GM23338 (cell line): ENCODE results near the gene HMOX2. TPM values are rescaled to one million over a fixed set of nuclear protein-coding genes. Genes with fewer than 3 reads are reported as not detected.

Source experiments
- ATAC-seq: fragments of 200-7000 bp; cut with Tn5 transposase; 3 replicates; pipeline ENCODE4 v1.9.1; 2020
- DNase-seq: peaks from one replicate; pipeline ENCODE4 v3.0.0-alpha.2; 2015; ENCODE audit warnings: low spot score
- H2AFZ ChIP-seq: fragments of 200-600 bp; sonication (generic); 2 replicates; pipeline ENCODE4 v1.8.0; 2016; ENCODE audit warnings: antibody characterized with exemption, mild to moderate bottlenecking, moderate library complexity
- H3F3A ChIP-seq: fragments of 200-600 bp; sonication (generic); replicated peaks from 2 replicates; pipeline ENCODE4 v1.8.0; 2017; ENCODE audit warnings: antibody characterized with exemption, mixed run types, low read depth
- H3K27ac ChIP-seq: fragments of 200-600 bp; sonication (generic); 2 replicates; pipeline ENCODE4 v1.6.1; 2016; ENCODE audit warnings: low read depth
- H3K27me3 ChIP-seq: fragments of 200-600 bp; sonication (generic); 2 replicates; pipeline ENCODE4 v1.8.0; 2016; ENCODE audit warnings: mild to moderate bottlenecking, mixed run types, moderate library complexity; ENCODE audit not compliant: insufficient read depth
- H3K36me3 ChIP-seq: fragments of 200-600 bp; sonication (generic); 2 replicates; pipeline ENCODE4 v1.8.0; 2016; ENCODE audit warnings: mild to moderate bottlenecking; ENCODE audit not compliant: insufficient read depth
- H3K4me1 ChIP-seq: fragments of 200-600 bp; sonication (generic); 2 replicates; pipeline ENCODE4 v1.8.0; 2016; ENCODE audit warnings: mild to moderate bottlenecking, moderate library complexity; ENCODE audit not compliant: insufficient read depth
- H3K4me2 ChIP-seq: fragments of 200-600 bp; sonication (generic); 2 replicates; pipeline ENCODE4 v1.7.1; 2017; ENCODE audit warnings: mixed run types
- H3K4me3 ChIP-seq: fragments of 200-600 bp; sonication (generic); 2 replicates; pipeline ENCODE4 v1.6.1; 2016; ENCODE audit warnings: mixed run types
- H3K79me2 ChIP-seq: fragments of 200-600 bp; sonication (generic); replicated peaks from 2 replicates; pipeline ENCODE4 v1.8.0; 2017; ENCODE audit warnings: mild to moderate bottlenecking; ENCODE audit not compliant: insufficient read depth
- H3K9me2 ChIP-seq: fragments of 200-600 bp; sonication (generic); 2 replicates; pipeline ENCODE4 v1.8.0; 2017; ENCODE audit not compliant: insufficient read depth
- H4K20me1 ChIP-seq: fragments of 200-600 bp; sonication (generic); replicated peaks from 2 replicates; pipeline ENCODE4 v1.8.0; 2017; ENCODE audit warnings: mild to moderate bottlenecking; ENCODE audit not compliant: insufficient read depth
- H3K27ac Mint-ChIP-seq: 2 replicates; pipeline ENCODE4 v1.8.0; 2020; ENCODE audit warnings: inconsistent platforms, mild to moderate bottlenecking, moderate library complexity, mixed read lengths
- H3K27me3 Mint-ChIP-seq: 3 replicates; pipeline ENCODE4 v1.8.0; 2022; ENCODE audit warnings: low read depth, mild to moderate bottlenecking, moderate library complexity, mixed read lengths, inconsistent platforms; ENCODE audit not compliant: insufficient read depth, poor library complexity
- H3K36me3 Mint-ChIP-seq: 3 replicates; pipeline ENCODE4 v1.8.0; 2021; ENCODE audit warnings: low read depth, mild to moderate bottlenecking, inconsistent platforms, moderate library complexity, mixed read lengths
- H3K4me1 Mint-ChIP-seq: 3 replicates; pipeline ENCODE4 v1.8.0; 2020; ENCODE audit warnings: mild to moderate bottlenecking, inconsistent platforms, mixed read lengths
- H3K4me3 Mint-ChIP-seq: 3 replicates; pipeline ENCODE4 v1.8.0; 2021; ENCODE audit warnings: moderate library complexity, mild to moderate bottlenecking, inconsistent platforms, mixed read lengths
- H3K9me3 Mint-ChIP-seq: 3 replicates; pipeline ENCODE4 v1.8.0; 2020; ENCODE audit warnings: moderate library complexity, mild to moderate bottlenecking, inconsistent platforms, mixed read lengths
- CREB1 ChIP-seq: fragments of 250-450 bp; sonication (Bioruptor Pico); IDR thresholded peaks from 2 replicates; pipeline ENCODE4 v1.5.0; 2020; ENCODE audit warnings: low read depth, mild to moderate bottlenecking, moderate library complexity
- EZH2 ChIP-seq: fragments of 200-600 bp; sonication (generic); IDR thresholded peaks from one replicate; pipeline ENCODE4 v1.8.0; 2017; ENCODE audit warnings: antibody characterized with exemption, mild to moderate bottlenecking, low read depth; ENCODE audit not compliant: unreplicated experiment
- NANOG ChIP-seq: IDR thresholded peaks from 2 replicates; pipeline ENCODE4 v1.6.1; 2016; ENCODE audit warnings: antibody characterized with exemption, borderline replicate concordance
- REST ChIP-seq: IDR thresholded peaks from one replicate; pipeline ENCODE4 v1.6.1; 2018; ENCODE audit warnings: antibody characterized with exemption; ENCODE audit not compliant: unreplicated experiment
- STAT1 ChIP-seq: IDR thresholded peaks from one replicate; pipeline ENCODE4 v1.6.1; 2016; ENCODE audit warnings: antibody characterized with exemption; ENCODE audit not compliant: unreplicated experiment
- ZNF114 ChIP-seq: fragments of 250-450 bp; sonication (Bioruptor Pico); IDR thresholded peaks from 2 replicates; pipeline ENCODE4 v1.5.0; 2020; ENCODE audit warnings: mild to moderate bottlenecking, moderate library complexity
- ZNF331 ChIP-seq: fragments of 250-450 bp; sonication (Bioruptor Pico); IDR thresholded peaks from 2 replicates; pipeline ENCODE4 v1.5.0; 2020; ENCODE audit warnings: low read depth, mild to moderate bottlenecking, moderate library complexity
- polyA plus RNA-seq: library from polyadenylated mRNA; unstranded; fragments of >200 nt; fragmentation: Nextera tagmentation; extraction: Ambion mirVana; gene quantifications from 2 replicates; pipeline ENCODE4 v1.2.1, GENCODE V29; 2016
- total RNA-seq: library from RNA; depleted of rRNA; stranded (reverse); fragments of >200 nt; shearing (Covaris generic); gene quantifications from 2 replicates; pipeline ENCODE4 v1.2.3, GENCODE V29; 2014
- TF ChIP-seq, protein P1 (sequence below): fragments of 250-450 bp; sonication (Bioruptor Pico); IDR thresholded peaks from 2 replicates; pipeline ENCODE4 v1.5.0; 2020; ENCODE audit warnings: mild to moderate bottlenecking, moderate library complexity
- TF ChIP-seq, protein P2 (sequence below), 2 experiments: fragments of 200-600 bp in 1 of 2; sonication (generic) in 1 of 2; conservative IDR thresholded peaks; 2 replicates each; pipeline versions ENCODE4 v1.5.1 to v1.6.1; 2016 to 2017; ENCODE audit warnings: antibody characterized with exemption in 2 of 2, low read depth in 2 of 2, mild to moderate bottlenecking in 2 of 2, moderate library complexity in 1 of 2

The HMOX2 gene
- total and polyA plus RNA-seq, 2 experiments from 2014 or later = 33.0 to 38.1 TPM

- ATAC-seq (no peak), DNase-seq (no peak)
- Mint-ChIP-seq H3K9me3 (no peaks in the 10 kb centered on the region), H3K4me3 (no peak overlapping the region), H3K27me3 (peaks cover 17% of the 10 kb centered on the region), H3K27ac (no peak overlapping the region), H3K4me1 (peaks cover 9% of the 10 kb centered on the region), H3K36me3 (peaks cover 39% of the 10 kb centered on the region)
- Histone ChIP-seq H3F3A (0 out of 2 replicates have a peak, but pooled peaks cover 7% of the 10 kb centered on the region), H3K36me3 (no peaks in the 10 kb centered on the region), H3K4me2 (no peak overlapping the region), H3K79me2 (no peaks in the 10 kb centered on the region; the same call in 1 of the 2 replicates), H3K4me3 (no peak overlapping the region), H4K20me1 (no peaks in the 10 kb centered on the region; the same call in 1 of the 2 replicates), H2AFZ (no peak overlapping the region), H3K27ac (no peak overlapping the region), H3K4me1 (0 out of 2 replicates have a peak, but pooled peaks cover 3% of the 10 kb centered on the region), H3K9me2 (no peaks in the 10 kb centered on the region), H3K27me3 (no peaks in the 10 kb centered on the region)
- TF ChIP-seq ZNF331 (CRISPR knock-in tag) (no peak), STAT1 (no peak), CREB1 (CRISPR knock-in tag) (no peak), NANOG (no peak), EZH2 (no peak), REST (no peak), ZNF114 (CRISPR knock-in tag) (no peak)
- TF ChIP-seq, protein P1, sequence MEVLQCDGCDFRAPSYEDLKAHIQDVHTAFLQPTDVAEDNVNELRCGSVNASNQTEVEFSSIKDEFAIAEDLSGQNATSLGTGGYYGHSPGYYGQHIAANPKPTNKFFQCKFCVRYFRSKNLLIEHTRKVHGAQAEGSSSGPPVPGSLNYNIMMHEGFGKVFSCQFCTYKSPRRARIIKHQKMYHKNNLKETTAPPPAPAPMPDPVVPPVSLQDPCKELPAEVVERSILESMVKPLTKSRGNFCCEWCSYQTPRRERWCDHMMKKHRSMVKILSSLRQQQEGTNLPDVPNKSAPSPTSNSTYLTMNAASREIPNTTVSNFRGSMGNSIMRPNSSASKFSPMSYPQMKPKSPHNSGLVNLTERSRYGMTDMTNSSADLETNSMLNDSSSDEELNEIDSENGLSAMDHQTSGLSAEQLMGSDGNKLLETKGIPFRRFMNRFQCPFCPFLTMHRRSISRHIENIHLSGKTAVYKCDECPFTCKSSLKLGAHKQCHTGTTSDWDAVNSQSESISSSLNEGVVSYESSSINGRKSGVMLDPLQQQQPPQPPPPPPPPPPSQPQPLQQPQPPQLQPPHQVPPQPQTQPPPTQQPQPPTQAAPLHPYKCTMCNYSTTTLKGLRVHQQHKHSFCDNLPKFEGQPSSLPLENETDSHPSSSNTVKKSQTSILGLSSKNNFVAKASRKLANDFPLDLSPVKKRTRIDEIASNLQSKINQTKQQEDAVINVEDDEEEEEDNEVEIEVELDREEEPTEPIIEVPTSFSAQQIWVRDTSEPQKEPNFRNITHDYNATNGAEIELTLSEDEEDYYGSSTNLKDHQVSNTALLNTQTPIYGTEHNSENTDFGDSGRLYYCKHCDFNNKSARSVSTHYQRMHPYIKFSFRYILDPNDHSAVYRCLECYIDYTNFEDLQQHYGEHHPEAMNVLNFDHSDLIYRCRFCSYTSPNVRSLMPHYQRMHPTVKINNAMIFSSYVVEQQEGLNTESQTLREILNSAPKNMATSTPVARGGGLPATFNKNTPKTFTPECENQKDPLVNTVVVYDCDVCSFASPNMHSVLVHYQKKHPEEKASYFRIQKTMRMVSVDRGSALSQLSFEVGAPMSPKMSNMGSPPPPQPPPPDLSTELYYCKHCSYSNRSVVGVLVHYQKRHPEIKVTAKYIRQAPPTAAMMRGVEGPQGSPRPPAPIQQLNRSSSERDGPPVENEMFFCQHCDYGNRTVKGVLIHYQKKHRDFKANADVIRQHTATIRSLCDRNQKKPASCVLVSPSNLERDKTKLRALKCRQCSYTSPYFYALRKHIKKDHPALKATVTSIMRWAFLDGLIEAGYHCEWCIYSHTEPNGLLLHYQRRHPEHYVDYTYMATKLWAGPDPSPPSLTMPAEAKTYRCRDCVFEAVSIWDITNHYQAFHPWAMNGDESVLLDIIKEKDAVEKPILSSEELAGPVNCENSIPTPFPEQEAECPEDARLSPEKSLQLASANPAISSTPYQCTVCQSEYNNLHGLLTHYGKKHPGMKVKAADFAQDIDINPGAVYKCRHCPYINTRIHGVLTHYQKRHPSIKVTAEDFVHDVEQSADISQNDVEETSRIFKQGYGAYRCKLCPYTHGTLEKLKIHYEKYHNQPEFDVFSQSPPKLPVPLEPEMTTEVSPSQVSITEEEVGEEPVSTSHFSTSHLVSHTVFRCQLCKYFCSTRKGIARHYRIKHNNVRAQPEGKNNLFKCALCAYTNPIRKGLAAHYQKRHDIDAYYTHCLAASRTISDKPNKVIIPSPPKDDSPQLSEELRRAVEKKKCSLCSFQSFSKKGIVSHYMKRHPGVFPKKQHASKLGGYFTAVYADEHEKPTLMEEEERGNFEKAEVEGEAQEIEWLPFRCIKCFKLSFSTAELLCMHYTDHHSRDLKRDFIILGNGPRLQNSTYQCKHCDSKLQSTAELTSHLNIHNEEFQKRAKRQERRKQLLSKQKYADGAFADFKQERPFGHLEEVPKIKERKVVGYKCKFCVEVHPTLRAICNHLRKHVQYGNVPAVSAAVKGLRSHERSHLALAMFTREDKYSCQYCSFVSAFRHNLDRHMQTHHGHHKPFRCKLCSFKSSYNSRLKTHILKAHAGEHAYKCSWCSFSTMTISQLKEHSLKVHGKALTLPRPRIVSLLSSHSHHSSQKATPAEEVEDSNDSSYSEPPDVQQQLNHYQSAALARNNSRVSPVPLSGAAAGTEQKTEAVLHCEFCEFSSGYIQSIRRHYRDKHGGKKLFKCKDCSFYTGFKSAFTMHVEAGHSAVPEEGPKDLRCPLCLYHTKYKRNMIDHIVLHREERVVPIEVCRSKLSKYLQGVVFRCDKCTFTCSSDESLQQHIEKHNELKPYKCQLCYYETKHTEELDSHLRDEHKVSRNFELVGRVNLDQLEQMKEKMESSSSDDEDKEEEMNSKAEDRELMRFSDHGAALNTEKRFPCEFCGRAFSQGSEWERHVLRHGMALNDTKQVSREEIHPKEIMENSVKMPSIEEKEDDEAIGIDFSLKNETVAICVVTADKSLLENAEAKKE = no peak
- TF ChIP-seq, protein P2, sequence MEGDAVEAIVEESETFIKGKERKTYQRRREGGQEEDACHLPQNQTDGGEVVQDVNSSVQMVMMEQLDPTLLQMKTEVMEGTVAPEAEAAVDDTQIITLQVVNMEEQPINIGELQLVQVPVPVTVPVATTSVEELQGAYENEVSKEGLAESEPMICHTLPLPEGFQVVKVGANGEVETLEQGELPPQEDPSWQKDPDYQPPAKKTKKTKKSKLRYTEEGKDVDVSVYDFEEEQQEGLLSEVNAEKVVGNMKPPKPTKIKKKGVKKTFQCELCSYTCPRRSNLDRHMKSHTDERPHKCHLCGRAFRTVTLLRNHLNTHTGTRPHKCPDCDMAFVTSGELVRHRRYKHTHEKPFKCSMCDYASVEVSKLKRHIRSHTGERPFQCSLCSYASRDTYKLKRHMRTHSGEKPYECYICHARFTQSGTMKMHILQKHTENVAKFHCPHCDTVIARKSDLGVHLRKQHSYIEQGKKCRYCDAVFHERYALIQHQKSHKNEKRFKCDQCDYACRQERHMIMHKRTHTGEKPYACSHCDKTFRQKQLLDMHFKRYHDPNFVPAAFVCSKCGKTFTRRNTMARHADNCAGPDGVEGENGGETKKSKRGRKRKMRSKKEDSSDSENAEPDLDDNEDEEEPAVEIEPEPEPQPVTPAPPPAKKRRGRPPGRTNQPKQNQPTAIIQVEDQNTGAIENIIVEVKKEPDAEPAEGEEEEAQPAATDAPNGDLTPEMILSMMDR (conservative IDR thresholded peaks at IDR 0.05; ENCODE audit: low read depth in 2 of 2) = no peak
Observed at GRCh38 chr16:4508806-4509205, 32.6 kb downstream of the HMOX2 start.
